Suppressor macrophage treated with lipopolysaccharide for 4 hours (primary cell): Measurements from ENCODE around the gene SUMF1.

ENCODE experiments used
- DNase-seq: peaks from one replicate; pipeline ENCODE4 v3.0.0-alpha.2; 2020

Gene SUMF1

GRCh38 chr3:4411236-4411635, 55.8 kb downstream of the SUMF1 start:
- no peak for DNase-seq

GRCh38 chr3:4410606-4411005, 56.5 kb downstream of the SUMF1 start:
- no peak for DNase-seq

- no peak for DNase-seq
Measured at GRCh38 chr3:4409971-4410573, 57.0 kb downstream of the SUMF1 start.

GRCh38 chr3:4409415-4409814, 57.7 kb downstream of the SUMF1 start:
- no peak for DNase-seq

- DNase-seq = no peak
Measured at GRCh38 chr3:4408958-4409357, 58.1 kb downstream of the SUMF1 start.

GRCh38 chr3:4407941-4408340, 59.1 kb downstream of the SUMF1 start:
- DNase-seq = no peak

GRCh38 chr3:4406746-4407568, 60.1 kb downstream of the SUMF1 start:
- no peak for DNase-seq

- DNase-seq = no peak
Measured at GRCh38 chr3:4404881-4405280, 62.2 kb downstream of the SUMF1 start.

GRCh38 chr3:4401441-4401840, 65.6 kb downstream of the SUMF1 start:
- DNase-seq = no peak

GRCh38 chr3:4399476-4399875, 67.6 kb downstream of the SUMF1 start:
- no peak for DNase-seq

GRCh38 chr3:4398941-4399245, 68.2 kb downstream of the SUMF1 start:
- no peak for DNase-seq

- DNase-seq = peak; percentile 51
Measured at GRCh38 chr3:4398120-4398940, 68.7 kb downstream of the SUMF1 start.

GRCh38 chr3:4397466-4397865, 69.6 kb downstream of the SUMF1 start:
- DNase-seq = no peak

GRCh38 chr3:4396542-4396941, 70.5 kb downstream of the SUMF1 start:
- no peak for DNase-seq

- DNase-seq = no peak
Measured at GRCh38 chr3:4396006-4396405, 71.1 kb downstream of the SUMF1 start.

- no peak for DNase-seq
Measured at GRCh38 chr3:4395448-4395847, 71.6 kb downstream of the SUMF1 start.

GRCh38 chr3:4394567-4394966, 72.5 kb downstream of the SUMF1 start:
- no peak for DNase-seq

- peak; percentile 19 for DNase-seq
Measured at GRCh38 chr3:4394048-4394447, 73.0 kb downstream of the SUMF1 start.

GRCh38 chr3:4392992-4393391, 74.1 kb downstream of the SUMF1 start:
- no peak for DNase-seq

GRCh38 chr3:4387210-4388204, 79.6 kb downstream of the SUMF1 start:
- peak; percentile 41 for DNase-seq

- DNase-seq = no peak
Measured at GRCh38 chr3:4385201-4385600, 81.9 kb downstream of the SUMF1 start.

- DNase-seq = no peak
Measured at GRCh38 chr3:4380013-4380412, 87.1 kb downstream of the SUMF1 start.

GRCh38 chr3:4376499-4376898, 90.6 kb downstream of the SUMF1 start:
- DNase-seq = no peak
